Hematopoietic multipotent progenitor cell (in vitro differentiated cells): Measurements from ENCODE around the gene APH1B. TPM values are rescaled to one million over a fixed set of nuclear protein-coding genes. Genes with fewer than 3 reads are reported as not detected.
"Not testable (repeated sequence)": the region's sequence is repeated elsewhere in the genome, so short reads cannot be mapped to it uniquely, and the experiment has no call there.

Experiments
- DNase-seq, 3 donors: peaks; one replicate each; pipeline ENCODE4 v3.0.0-alpha.2; 2011 to 2015; ENCODE audit warnings: low read depth in 2 of 3, low spot score in 2 of 3
- total RNA-seq: library from RNA; depleted of rRNA; stranded (reverse); fragments of >200 nt; gene quantifications from one replicate; pipeline ENCODE4 v1.2.3, GENCODE V29; 2012

APH1B gene
- total RNA-seq, 1 donor = 20.5 TPM

GRCh38 chr15:63327648-63328421, 50.4 kb downstream of the APH1B start:
- DNase-seq = no peak

GRCh38 chr15:63329567-63330350, 52.4 kb downstream of the APH1B start:
- no peak for DNase-seq

- DNase-seq = no peak
These were observed 53.5 kb downstream of the APH1B start for GRCh38 chr15:63330926-63331325.

- DNase-seq = no peak
These were observed 54.1 kb downstream of the APH1B start for GRCh38 chr15:63331456-63331855.

GRCh38 chr15:63332367-63333124, 55.1 kb downstream of the APH1B start:
- no peak for DNase-seq

- DNase-seq = no peak
These were observed 57.4 kb downstream of the APH1B start for GRCh38 chr15:63334821-63335220.

- no peak for DNase-seq
These were observed 58.3 kb downstream of the APH1B start for GRCh38 chr15:63335543-63336240.

GRCh38 chr15:63337046-63337445, 59.6 kb downstream of the APH1B start:
- no peak for DNase-seq

- DNase-seq = no peak
These were observed 60.8 kb downstream of the APH1B start for GRCh38 chr15:63338170-63338569.

- DNase-seq = no peak
These were observed 61.8 kb downstream of the APH1B start for GRCh38 chr15:63339006-63339766.

GRCh38 chr15:63339836-63340235, 62.4 kb downstream of the APH1B start:
- no peak for DNase-seq

- no peak for DNase-seq
These were observed 62.9 kb downstream of the APH1B start for GRCh38 chr15:63340353-63340752.

- DNase-seq = no peak
These were observed 63.5 kb downstream of the APH1B start for GRCh38 chr15:63340878-63341277.

- DNase-seq = no peak
These were observed 64.5 kb downstream of the APH1B start for GRCh38 chr15:63341898-63342297.

- DNase-seq = not testable (repeated sequence)
These were observed 65.7 kb downstream of the APH1B start for GRCh38 chr15:63342996-63343562.

- no peak for DNase-seq
These were observed 67.5 kb downstream of the APH1B start for GRCh38 chr15:63344731-63345390.

- DNase-seq = no peak
These were observed 68.0 kb downstream of the APH1B start for GRCh38 chr15:63345391-63345752.

- DNase-seq = no peak
These were observed 69.9 kb downstream of the APH1B start for GRCh38 chr15:63347074-63347857.
